Measurements from ENCODE around the gene CCDC157.

The CCDC157 gene

DNA sequence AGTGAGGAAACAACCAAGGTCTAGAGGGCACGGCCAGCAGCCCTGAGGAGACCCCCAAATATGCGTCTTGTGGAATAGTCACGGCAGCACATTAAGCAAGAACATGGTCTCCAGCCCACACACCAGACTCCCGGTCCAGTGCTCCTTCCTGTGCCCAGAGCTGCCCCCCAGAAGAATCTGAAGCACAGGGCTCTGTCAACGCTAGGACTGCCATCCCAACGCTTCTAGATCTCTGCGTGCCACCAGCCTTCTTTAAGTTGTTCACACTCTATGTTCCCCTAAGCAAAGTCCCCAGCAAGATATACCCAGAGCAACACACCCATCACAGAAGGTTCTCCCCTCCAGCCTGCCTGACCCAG, 36.5 kb downstream of the CCDC157 start:
- no peak for DNase-seq (ENCODE audit: low read depth)
- TF ChIP-seq, protein P1, sequence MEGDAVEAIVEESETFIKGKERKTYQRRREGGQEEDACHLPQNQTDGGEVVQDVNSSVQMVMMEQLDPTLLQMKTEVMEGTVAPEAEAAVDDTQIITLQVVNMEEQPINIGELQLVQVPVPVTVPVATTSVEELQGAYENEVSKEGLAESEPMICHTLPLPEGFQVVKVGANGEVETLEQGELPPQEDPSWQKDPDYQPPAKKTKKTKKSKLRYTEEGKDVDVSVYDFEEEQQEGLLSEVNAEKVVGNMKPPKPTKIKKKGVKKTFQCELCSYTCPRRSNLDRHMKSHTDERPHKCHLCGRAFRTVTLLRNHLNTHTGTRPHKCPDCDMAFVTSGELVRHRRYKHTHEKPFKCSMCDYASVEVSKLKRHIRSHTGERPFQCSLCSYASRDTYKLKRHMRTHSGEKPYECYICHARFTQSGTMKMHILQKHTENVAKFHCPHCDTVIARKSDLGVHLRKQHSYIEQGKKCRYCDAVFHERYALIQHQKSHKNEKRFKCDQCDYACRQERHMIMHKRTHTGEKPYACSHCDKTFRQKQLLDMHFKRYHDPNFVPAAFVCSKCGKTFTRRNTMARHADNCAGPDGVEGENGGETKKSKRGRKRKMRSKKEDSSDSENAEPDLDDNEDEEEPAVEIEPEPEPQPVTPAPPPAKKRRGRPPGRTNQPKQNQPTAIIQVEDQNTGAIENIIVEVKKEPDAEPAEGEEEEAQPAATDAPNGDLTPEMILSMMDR (IDR thresholded peaks at IDR 0.05; ENCODE audit: low read depth, low read length, missing control alignments) = no peak
- H3K4me3 ChIP-seq (ENCODE audit: low read depth, low read length) = no peak overlapping the region
- in situ Hi-C loops (cut with HindIII; ENCODE audit: low sequenced_read_pairs) = no loop called here

DNA sequence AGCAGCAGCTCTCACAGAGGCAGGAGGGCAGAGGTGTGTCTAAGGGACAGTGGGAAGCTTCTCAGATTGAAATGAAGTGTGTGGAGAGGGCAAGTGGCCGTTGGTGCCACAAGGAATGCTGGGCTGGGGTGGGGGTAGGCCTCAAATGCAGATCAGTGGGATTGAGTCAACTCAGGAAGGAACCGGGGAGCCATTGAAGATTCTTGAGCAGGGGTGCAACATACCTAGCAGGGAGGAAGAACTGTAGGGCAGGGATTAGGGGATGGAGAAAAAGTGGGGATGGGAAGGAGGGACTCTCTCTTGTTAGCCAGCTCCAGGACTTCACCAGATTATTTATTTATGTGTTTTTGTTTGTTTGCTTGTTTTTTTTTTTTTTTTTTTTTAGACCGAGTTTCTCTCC, 37.1 kb downstream of the CCDC157 start:
- H3K4me3 ChIP-seq (ENCODE audit: low read depth, low read length) = no peak overlapping the region
- TF ChIP-seq, protein P1 (IDR thresholded peaks at IDR 0.05; ENCODE audit: low read depth, low read length, missing control alignments) = no peak
- no peak for DNase-seq (ENCODE audit: low read depth)
- in situ Hi-C loops (cut with HindIII; ENCODE audit: low sequenced_read_pairs) = no loop called here

DNA sequence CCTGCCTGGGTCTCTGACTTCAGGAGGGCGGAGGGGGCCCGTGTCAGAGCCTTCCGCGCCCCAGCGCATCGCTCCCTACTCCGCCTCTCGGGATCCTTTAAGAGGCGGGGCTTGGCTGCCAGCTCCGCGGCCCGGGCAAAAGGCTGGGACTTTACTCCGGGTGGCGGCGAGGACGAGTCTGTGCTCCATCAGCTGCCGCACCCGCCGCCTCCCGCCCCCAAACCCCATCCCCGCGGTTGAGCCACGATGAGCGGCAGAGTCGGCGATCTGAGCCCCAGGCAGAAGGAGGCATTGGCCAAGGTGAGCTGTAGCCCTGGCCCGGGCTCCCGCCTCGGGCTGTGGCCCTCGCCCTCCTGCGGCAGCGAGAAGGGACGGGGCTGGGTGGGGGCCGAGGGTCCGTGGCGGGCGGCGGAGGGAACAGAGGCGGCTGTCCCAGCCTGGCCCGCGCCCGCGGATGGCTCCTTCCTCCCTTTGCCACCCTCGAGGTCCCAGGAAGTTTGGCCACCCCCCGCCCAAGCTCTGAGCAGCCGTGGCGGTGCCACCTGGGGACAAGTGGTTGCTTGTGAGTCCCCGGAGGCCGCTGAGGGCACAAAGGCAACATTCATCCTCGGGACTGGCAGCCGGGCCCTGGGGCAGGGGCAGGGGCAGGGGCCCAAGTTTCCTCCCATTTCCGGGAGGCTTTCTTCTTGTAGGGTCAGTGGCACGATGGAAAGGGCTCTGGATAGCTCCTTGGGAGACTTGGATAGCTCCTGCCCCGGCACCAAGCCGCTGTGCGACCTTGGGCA, 40.3 kb downstream of the CCDC157 start, which contains the start of gene SEC14L2:
Gene SEC14L2, plus strand, starts transcription at position 148 of the 785 bp plus-strand sequence. Its CDS starts 99 bp downstream, at position 247.
- TF ChIP-seq, protein P1 (IDR thresholded peaks at IDR 0.05; ENCODE audit: low read depth, low read length, missing control alignments) = no peak
- H3K4me3 ChIP-seq (ENCODE audit: low read depth, low read length) = peak within 1 kb of the TSS; percentile 70
- no peak for DNase-seq (ENCODE audit: low read depth)
- in situ Hi-C loops (cut with HindIII; ENCODE audit: low sequenced_read_pairs) = no loop called here

DNA sequence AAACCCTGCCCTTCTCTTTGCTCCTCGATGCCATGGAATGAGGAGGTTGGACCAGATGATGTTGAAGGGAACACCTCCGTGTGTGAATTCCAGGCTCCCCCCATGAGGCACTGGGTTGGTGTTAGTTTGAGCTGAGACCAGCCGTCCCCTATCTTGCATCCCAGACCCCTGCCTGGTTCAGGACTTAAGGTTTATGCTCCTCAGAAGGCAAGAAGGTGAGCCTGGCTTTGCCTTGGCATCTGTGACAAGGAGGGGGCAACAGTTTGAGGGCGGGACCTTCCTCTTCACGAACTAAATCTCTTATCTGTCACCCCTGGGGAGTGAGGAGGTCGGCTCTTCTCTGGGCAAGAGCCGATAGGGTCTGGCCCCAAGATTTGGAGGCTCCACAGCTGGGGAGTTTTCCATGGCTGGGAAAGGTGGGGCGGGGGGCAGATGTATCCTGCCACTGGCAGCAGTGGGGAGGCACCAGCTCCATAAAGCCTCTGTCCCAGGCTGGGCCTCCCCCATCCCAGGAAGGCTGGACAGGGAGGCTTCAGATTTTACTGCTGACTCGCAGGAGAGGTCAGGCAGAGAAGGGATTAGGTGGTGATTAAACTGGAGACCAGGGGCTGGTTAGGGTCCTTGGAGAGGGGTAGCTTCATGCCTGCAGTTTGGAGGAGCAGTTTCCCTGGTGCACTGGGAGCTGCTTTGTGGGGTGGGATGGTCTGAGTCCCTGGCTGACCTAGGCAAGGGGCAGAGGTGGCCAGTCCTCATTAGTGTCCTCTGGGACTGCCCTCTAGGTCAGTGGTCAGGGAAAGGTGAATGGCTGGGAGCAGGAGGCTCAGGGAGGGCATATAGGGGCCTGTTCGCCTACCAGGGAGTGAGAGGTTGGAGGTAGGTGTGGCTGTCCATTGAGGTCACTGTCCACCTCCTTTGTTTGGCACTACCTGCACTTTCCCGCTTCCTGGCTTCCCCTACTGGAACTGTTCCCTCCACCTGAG, 41.1 kb downstream of the CCDC157 start:
- TF ChIP-seq, protein P1 (IDR thresholded peaks at IDR 0.05; ENCODE audit: low read depth, low read length, missing control alignments) = no peak
- in situ Hi-C loops (cut with HindIII; ENCODE audit: low sequenced_read_pairs) = no loop called here
- no peak for DNase-seq (ENCODE audit: low read depth)
- H3K4me3 ChIP-seq (ENCODE audit: low read depth, low read length) = peak overlapping the region; percentile 70

DNA sequence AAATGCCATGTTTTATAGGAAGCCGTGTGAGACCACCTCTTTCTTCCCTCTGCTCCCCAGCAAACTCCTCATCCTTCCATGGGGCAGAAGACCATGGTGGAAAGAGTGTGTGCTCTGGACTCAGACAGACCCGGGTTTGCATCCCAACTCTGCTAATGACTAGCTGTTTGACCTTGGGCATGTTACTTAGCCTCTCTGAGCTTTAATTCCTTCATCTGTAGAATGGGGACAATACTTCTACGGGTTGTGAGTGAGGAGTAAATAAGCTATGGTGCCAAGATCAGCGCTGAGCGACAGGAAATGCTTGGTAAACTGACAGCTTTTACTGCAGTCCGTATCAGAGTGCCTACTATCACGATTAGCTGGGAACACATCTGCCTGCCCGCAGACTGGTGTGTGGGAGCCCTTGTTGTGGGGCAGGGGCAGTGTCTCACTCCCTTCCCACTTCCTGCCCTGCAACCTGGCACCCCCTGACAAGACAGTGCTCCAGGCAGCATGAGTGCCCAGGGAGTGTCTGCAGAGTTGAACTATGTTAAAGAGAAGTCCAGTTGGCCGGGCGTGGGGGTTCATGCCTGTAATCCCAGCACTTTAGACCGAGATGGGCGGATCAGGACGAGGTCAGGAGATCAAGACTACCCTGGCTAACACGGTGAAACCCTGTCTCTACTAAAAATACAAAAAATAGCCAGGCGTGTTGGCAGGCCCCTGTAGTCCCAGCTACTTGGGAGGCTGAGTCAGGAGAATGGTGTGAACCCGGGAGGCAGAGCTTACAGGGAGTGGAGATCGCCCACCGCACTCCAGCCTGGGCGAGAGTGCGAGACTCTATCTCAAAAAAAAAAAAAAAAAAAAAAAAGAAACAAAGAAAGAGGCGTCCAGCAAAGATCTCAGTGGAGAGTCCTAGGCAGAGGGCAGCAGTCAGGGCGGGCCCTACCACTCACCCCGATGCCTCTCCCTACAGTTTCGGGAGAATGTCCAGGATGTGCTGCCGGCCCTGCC, 42.2 kb downstream of the CCDC157 start:
- TF ChIP-seq, protein P1 (IDR thresholded peaks at IDR 0.05; ENCODE audit: low read depth, low read length, missing control alignments) = no peak
- no peak for DNase-seq (ENCODE audit: low read depth)
- H3K4me3 ChIP-seq (ENCODE audit: low read depth, low read length) = peak overlapping the region; percentile 70
- in situ Hi-C loops (cut with HindIII; ENCODE audit: low sequenced_read_pairs) = no loop called here

Data from astrocyte of the cerebellum (primary cell).